K562 (cell line): ENCODE data around the gene ERMARD. TPM values are rescaled to one million over a fixed set of nuclear protein-coding genes. Genes with fewer than 3 reads are reported as not detected.
A peak's percentile ranks its signal among the peaks of the same experiment; 100 is the strongest.

Experiments
- ATAC-seq: fragments of 200-7000 bp; cut with Tn5 transposase; 3 replicates; pipeline ENCODE4 v1.9.1; 2020; ENCODE audit warnings: moderate library complexity
- BruUV-seq: library from RNA; stranded (reverse); fragments of 400-500 nt; replicated peaks from 2 replicates; lab custom pipeline; 2021; lab: Mats Ljungman, UMichigan
- CTCF ChIA-PET: fragments of 300-600 bp; formaldehyde crosslinking; extraction: SDS; loops from one replicate; lab custom pipeline; 2021; ENCODE audit warnings: low intra/inter-chr PET ratio; lab: Yijun Ruan, JAX
- POLR2A ChIA-PET: fragments of 300-600, 350-650 bp; sonication (Branson Sonifier 250); formaldehyde crosslinking; extraction: SDS; loops from one replicate; lab custom pipeline; 2021; ENCODE audit warnings: antibody characterized with exemption, inconsistent platforms; lab: Yijun Ruan, JAX
- DNase-seq, 4 experiments: peaks; one replicate each; pipeline versions ENCODE4 v3.0.0 to v3.0.0-alpha.2; 2011 to 2018; ENCODE audit warnings: low spot score in 3 of 4, mixed read lengths in 3 of 4; ENCODE audit errors: extremely low read depth in 1 of 4
- FAIRE-seq: peaks from 2 replicates; lab custom pipeline; 2011; peaks lifted over from hg19 to GRCh38; lab: Jason Lieb, UNC
- H2AFZ ChIP-seq: 2 replicates; pipeline ENCODE4 v1.6.0; 2011; ENCODE audit warnings: low read depth, low read length, control low read depth, inconsistent platforms
- H3K27ac ChIP-seq: fragments of 200-600 bp; 3 replicates; pipeline ENCODE4 v1.8.0; 2011; ENCODE audit warnings: low read depth, mild to moderate bottlenecking, control low read depth, inconsistent platforms, low read length, moderate library complexity, mixed read lengths; ENCODE audit errors: extremely low read depth
- H3K27me3 ChIP-seq, 2 experiments: fragments of 300-600 bp in 1 of 2; 2 replicates in 1 of 2; 3 replicates in 1 of 2; pipeline versions ENCODE4 v1.6.0 to v1.8.0; 2011; ENCODE audit warnings: inconsistent platforms in 2 of 2, low read length in 2 of 2, mild to moderate bottlenecking in 1 of 2, mixed read lengths in 1 of 2, moderate library complexity in 1 of 2; ENCODE audit not compliant: control insufficient read depth in 2 of 2, insufficient read depth in 2 of 2
- H3K36me3 ChIP-seq: fragments of 300-600 bp; 3 replicates; pipeline ENCODE4 v1.8.0; 2011; ENCODE audit warnings: mild to moderate bottlenecking, low read length, inconsistent platforms; ENCODE audit not compliant: control insufficient read depth, insufficient read depth
- H3K4me1 ChIP-seq, 2 experiments: fragments of 200-600 bp in 1 of 2; replicated peaks in 1 of 2; 2 replicates in 1 of 2; 3 replicates in 1 of 2; pipeline versions ENCODE4 v1.5.1 to v1.8.0; 2011; ENCODE audit warnings: inconsistent platforms in 2 of 2, low read length in 2 of 2, mild to moderate bottlenecking in 1 of 2, mixed read lengths in 1 of 2, moderate library complexity in 1 of 2; ENCODE audit not compliant: control insufficient read depth in 2 of 2, insufficient read depth in 2 of 2
- H3K4me2 ChIP-seq: 2 replicates; pipeline ENCODE4 v1.6.1; 2011; ENCODE audit warnings: low read length, control low read depth, inconsistent platforms, mixed read lengths; ENCODE audit not compliant: insufficient read depth
- H3K4me3 ChIP-seq: fragments of 200-600 bp; sonication (generic), shearing (Covaris generic); 2 replicates; pipeline ENCODE4 v1.5.1; 2016; ENCODE audit warnings: control low read depth, inconsistent platforms
- H3K79me2 ChIP-seq: fragments of 200-600 bp; 3 replicates; pipeline ENCODE4 v1.8.0; 2011; ENCODE audit warnings: low read length, inconsistent platforms; ENCODE audit not compliant: control insufficient read depth, insufficient read depth
- H3K9ac ChIP-seq, 2 experiments: 2 replicates each; pipeline versions ENCODE4 v1.6.0 to v1.6.1; 2011; ENCODE audit warnings: low read depth in 2 of 2, low read length in 2 of 2, control low read depth in 1 of 2, inconsistent platforms in 1 of 2, mild to moderate bottlenecking in 1 of 2, mixed read lengths in 1 of 2; ENCODE audit not compliant: insufficient read depth in 1 of 2
- H3K9me1 ChIP-seq: one replicate; pipeline ENCODE4 v1.6.0; 2011; ENCODE audit warnings: inconsistent platforms, mild to moderate bottlenecking, low read length, moderate library complexity; ENCODE audit not compliant: control insufficient read depth, insufficient read depth
- H3K9me3 ChIP-seq: replicated peaks from 2 replicates; pipeline ENCODE4 v1.5.1; 2011; ENCODE audit warnings: low read depth, low read length, inconsistent platforms; ENCODE audit not compliant: control insufficient read depth, insufficient read depth
- H4K20me1 ChIP-seq: replicated peaks from 2 replicates; pipeline ENCODE4 v1.6.1; 2011; ENCODE audit warnings: low read length, inconsistent platforms, mixed read lengths; ENCODE audit not compliant: control insufficient read depth, insufficient read depth
- CBX2 ChIP-seq: fragments of 200-600 bp; sonication (generic); IDR thresholded peaks from one replicate; pipeline ENCODE4 v1.6.1; 2012; ENCODE audit warnings: mild to moderate bottlenecking, low read length, inconsistent platforms; ENCODE audit not compliant: insufficient read depth, poor library complexity, severe bottlenecking
- EHMT2 ChIP-seq: fragments of 450-650 bp; IDR thresholded peaks from 2 replicates; pipeline ENCODE4 v1.6.1; 2018; ENCODE audit warnings: antibody characterized with exemption
- ELF1 ChIP-seq: fragments of 200-800 bp; sonication (Bioruptor generic); IDR thresholded peaks from 2 replicates; pipeline ENCODE4 v1.6.1; 2016; ENCODE audit warnings: missing genetic modification characterization, missing compliant biosample characterization
- ETV6 ChIP-seq, 3 experiments: fragments of 150-350 bp in 1 of 3; sonication (generic) in 1 of 3; formaldehyde crosslinking in 1 of 3; IDR thresholded peaks; 2 replicates each; pipeline versions ENCODE4 v1.6.1 to v1.8.0; 2014 to 2022; ENCODE audit warnings: borderline replicate concordance in 2 of 3, low read depth in 2 of 3, antibody characterized with exemption in 1 of 3, low read length in 1 of 3, mild to moderate bottlenecking in 1 of 3, missing genetic modification reagents in 1 of 3
- KLF13 ChIP-seq: fragments of 450-650 bp; IDR thresholded peaks from 2 replicates; pipeline ENCODE4 v1.6.1; 2016; ENCODE audit warnings: missing genetic modification characterization, low read depth, mild to moderate bottlenecking, missing compliant biosample characterization, moderate library complexity, borderline replicate concordance
- PTRF ChIP-seq: fragments of 450-650 bp; IDR thresholded peaks from 2 replicates; pipeline ENCODE4 v1.6.1; 2016; ENCODE audit warnings: mild to moderate bottlenecking, missing genetic modification characterization, missing compliant biosample characterization
- STAG1 ChIP-seq: sonication (generic); formaldehyde crosslinking; IDR thresholded peaks from 2 replicates; pipeline ENCODE4 v1.5.0; 2020; ENCODE audit warnings: missing genetic modification reagents, borderline replicate concordance
- TBL1XR1 ChIP-seq, 2 experiments: IDR thresholded peaks; 2 replicates each; pipeline ENCODE4 v1.6.1; 2012; ENCODE audit warnings: improper control_type of control experiment in 2 of 2, low read length in 2 of 2, mild to moderate bottlenecking in 1 of 2
- TOE1 ChIP-seq, 2 experiments: fragments of 450-650 bp in 1 of 2; sonication (generic) in 1 of 2; formaldehyde crosslinking in 1 of 2; IDR thresholded peaks; 2 replicates each; pipeline versions ENCODE4 v1.7.1 to v1.8.0; 2016 to 2022; ENCODE audit warnings: borderline replicate concordance in 2 of 2, mild to moderate bottlenecking in 2 of 2, antibody characterized with exemption in 1 of 2, inconsistent platforms in 1 of 2, low read depth in 1 of 2, missing genetic modification reagents in 1 of 2, moderate library complexity in 1 of 2
- ZBTB9 ChIP-seq: fragments of 450-650 bp; formaldehyde crosslinking; IDR thresholded peaks from 2 replicates; pipeline ENCODE4 v1.4.0; 2020; ENCODE audit warnings: mild to moderate bottlenecking, moderate library complexity
- ZFP1 ChIP-seq: fragments of 450-650 bp; formaldehyde crosslinking; IDR thresholded peaks from 2 replicates; pipeline ENCODE4 v1.4.0; 2020; ENCODE audit warnings: mild to moderate bottlenecking, mixed read lengths
- ZNF263 ChIP-seq: sonication (generic); formaldehyde crosslinking; IDR thresholded peaks from 2 replicates; pipeline ENCODE4 v1.8.0; 2022; ENCODE audit warnings: mild to moderate bottlenecking, missing genetic modification reagents, borderline replicate concordance
- WGBS: fragments of 100-300 bp; shearing (Covaris generic); methylation state at CpG from one replicate; pipeline ENCODE4 v1.1.6; 2016; ENCODE audit warnings: low coverage, mixed read lengths; ENCODE audit not compliant: insufficient coverage; ENCODE audit errors: missing lambda C conversion rate; 5-methylcytosine and 5-hydroxymethylcytosine counted together
- in situ Hi-C: fragments of 300-500 bp; cut with MboI; formaldehyde crosslinking; loops from 4 replicates; pipeline ENCODE4 v1.15.0; 2018; ENCODE audit warnings: inconsistent platforms, mixed read lengths
- intact Hi-C: fragments of 100-400 bp; cut with micrococcal nuclease; formaldehyde crosslinking; loops from 2 replicates; pipeline ENCODE4 v1.14.2; 2022
- polyA plus RNA-seq, 8 experiments: library from polyadenylated mRNA; depleted of rRNA in 4 of 8; stranded (reverse) in 5 of 8; unstranded in 3 of 8; fragments of >200 nt; fragmentation: Nextera tagmentation in 2 of 8; fragmentation: Illumina TruSeq in 1 of 8; extraction: Ambion mirVana in 2 of 8; extraction: Trizol in 1 of 8; gene quantifications; 2 replicates each; pipeline versions ENCODE4 v1.2.1 to v1.2.3, GENCODE V29; 2011 to 2014; ENCODE audit warnings: inconsistent platforms in 1 of 8, missing spikeins in 1 of 8
- total RNA-seq, 7 experiments: library from RNA; depleted of rRNA in 6 of 7; stranded (reverse); fragments of >200 nt in 6 of 7; fragmentation: Illumina TruSeq in 2 of 7; extraction: Trizol in 2 of 7; gene quantifications; 2 replicates each; pipeline versions ENCODE4 v1.2.1 to v1.2.3, GENCODE V29; 2011 to 2021; ENCODE audit warnings: low replicate concordance in 1 of 7

ERMARD gene
- total and polyA plus RNA-seq, 9 of the 15 experiments (the other 6 are each of a cell fraction or from before 2014, with no cell fraction given): 14.5 to 68.6 (median 27.7) TPM

- ChIA-PET CTCF (no interaction called here), POLR2A (interaction anchor here (4.4 kb wide), 1 partner anchor 17 kb away, joined by 29 read pairs; no protein-coding TSS in a partner anchor)
- H3K9me3 ChIP-seq: no peaks in the 10 kb centered on the region
- H3K79me2 ChIP-seq: no peaks in the 10 kb centered on the region
- ATAC-seq (no peak), FAIRE-seq (no peak), DNase-seq (no peak)
- WGBS: 6% methylated on average over 7 of the region's 7 CpGs
- no peak overlapping the region for H3K4me2 ChIP-seq
- peaks cover 39 to 68% of the 10 kb centered on the region in 2 experiments; a peak in 4 of 5 replicates for H3K27me3 ChIP-seq
- no peak overlapping the region for H3K27ac ChIP-seq
- peaks cover 2% of the 10 kb centered on the region for H3K9me1 ChIP-seq
- H3K9ac ChIP-seq: no peak overlapping the region
- no peak overlapping the region for H3K4me3 ChIP-seq
- H3K36me3 ChIP-seq: no peaks in the 10 kb centered on the region
- in situ Hi-C loops: no loop called here
- peaks cover 13% of the 10 kb centered on the region; the same call in 1 of the 2 replicates for H4K20me1 ChIP-seq
- H2AFZ ChIP-seq: no peak overlapping the region
- intact Hi-C loops: no loop called here
- H3K4me1 ChIP-seq: peaks cover 11 to 20% of the 10 kb centered on the region in 2 experiments; a peak in 3 of 5 replicates
- TF ChIP-seq KLF13 (tag): no peak
- TF ChIP-seq EHMT2: no peak
- no peak for TF ChIP-seq PTRF
- no peak for TF ChIP-seq ZNF263 (CRISPR knock-in tag)
- no peak for TF ChIP-seq TBL1XR1 (IDR thresholded peaks at IDR 0.05; ENCODE audit: low read length in 2 of 2)
- BruUV-seq: no TSS peak
These were observed 36.4 kb downstream of the ERMARD start for GRCh38 chr6:169787797-169788196.

- H3K9me1 ChIP-seq: peaks cover 2% of the 10 kb centered on the region
- CTCF ChIA-PET: interaction anchor here (2.8 kb wide), 1 partner anchor 741 kb away, joined by 20 read pairs; no protein-coding TSS in a partner anchor
- peaks cover 19% of the 10 kb centered on the region; the same call in 1 of the 2 replicates for H4K20me1 ChIP-seq
- POLR2A ChIA-PET: interaction anchor here (0.6 to 4.4 kb wide), 2 partner anchors 16 to 61 kb away, joined by 3 to 29 read pairs; no protein-coding TSS in a partner anchor
- H3K9me3 ChIP-seq: no peaks in the 10 kb centered on the region
- WGBS: 6% methylated on average over 4 of the region's 4 CpGs
- H3K4me1 ChIP-seq: peaks cover 11 to 20% of the 10 kb centered on the region in 2 experiments; a peak in 3 of 5 replicates
- no peak overlapping the region for H3K9ac ChIP-seq
- H3K27ac ChIP-seq: no peak overlapping the region
- ATAC-seq: no peak
- FAIRE-seq: peak; percentile 29
- no peak for DNase-seq
- intact Hi-C loops: no loop called here
- no peak overlapping the region for H3K4me3 ChIP-seq
- peaks cover 48 to 78% of the 10 kb centered on the region in 2 experiments for H3K27me3 ChIP-seq
- no peak overlapping the region for H3K4me2 ChIP-seq
- H3K79me2 ChIP-seq: no peaks in the 10 kb centered on the region
- BruUV-seq: no TSS peak
- in situ Hi-C loops: no loop called here
- H2AFZ ChIP-seq: no peak overlapping the region
- H3K36me3 ChIP-seq: no peaks in the 10 kb centered on the region
- no peak for TF ChIP-seq ZFP1 (CRISPR knock-in tag)
- TF ChIP-seq ETV6 (IDR thresholded peaks at IDR 0.05; ENCODE audit: borderline replicate concordance in 1 of 2, low read depth in 2 of 2, low read length in 1 of 2): no peak
- TF ChIP-seq ETV6 (CRISPR knock-in tag; IDR thresholded peaks at IDR 0.05; ENCODE audit: borderline replicate concordance): no peak
- no peak for TF ChIP-seq ELF1 (tag)
- TF ChIP-seq STAG1 (CRISPR knock-in tag): no peak
- no peak for TF ChIP-seq TOE1 (IDR thresholded peaks at IDR 0.05; ENCODE audit: borderline replicate concordance)
- no peak for TF ChIP-seq TOE1 (CRISPR knock-in tag; IDR thresholded peaks at IDR 0.05; ENCODE audit: borderline replicate concordance, low read depth)
- peak; percentile 36 for TF ChIP-seq CBX2
- no peak for TF ChIP-seq ZBTB9 (CRISPR knock-in tag)
These were observed 37.4 kb downstream of the ERMARD start for GRCh38 chr6:169788809-169789145.
